ENCODE results near the gene ENOX1. TPM values are rescaled to one million over a fixed set of nuclear protein-coding genes. Genes with fewer than 3 reads are reported as not detected.

The ENOX1 gene
- total RNA-seq, 1 donor from 2014 or later: 2.5 TPM

DNA sequence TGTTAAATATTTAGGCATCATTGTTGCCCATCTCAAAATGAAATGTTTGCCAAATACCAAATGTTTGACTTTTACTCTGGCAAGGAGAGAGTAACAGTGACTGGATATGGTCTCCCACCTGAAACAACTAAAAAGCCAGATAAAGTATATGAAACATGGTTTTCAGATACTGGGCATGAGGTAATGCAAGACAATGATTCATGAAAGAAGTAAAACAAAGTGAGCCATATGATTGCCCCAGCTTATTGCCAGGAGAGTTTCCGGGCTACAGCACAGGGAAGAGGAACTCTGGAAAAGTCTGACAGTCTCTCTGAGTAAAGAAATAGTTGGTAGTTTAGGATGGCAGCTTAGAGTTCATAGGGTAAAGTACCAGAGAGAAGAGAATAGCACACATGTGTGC is 408.8 kb downstream of the ENOX1 start:
- Mint-ChIP-seq H3K4me1 (ENCODE audit: low read depth) (peaks cover 32% of the 10 kb centered on the region), H3K27ac (peak overlapping the region; percentile 76), H3K36me3 (ENCODE audit: insufficient read depth) (peaks cover 4% of the 10 kb centered on the region), H3K27me3 (no peaks in the 10 kb centered on the region), H3K9me3 (ENCODE audit: low read depth) (peaks cover 16% of the 10 kb centered on the region), H3K4me3 (ENCODE audit: low read depth) (no peak overlapping the region)
- no peak for DNase-seq (ENCODE audit: low spot score, unreplicated experiment)
- no peak for TF ChIP-seq CTCF (IDR thresholded peaks at IDR 0.05; ENCODE audit: unreplicated experiment)

GRCh38 chr13:43377149-43377548 is 409.6 kb downstream of the ENOX1 start:
- H3K9me3 Mint-ChIP-seq (ENCODE audit: low read depth): peaks cover 16% of the 10 kb centered on the region
- H3K4me3 Mint-ChIP-seq (ENCODE audit: low read depth): no peak overlapping the region
- no peak for DNase-seq (ENCODE audit: low spot score, unreplicated experiment)
- peak overlapping the region; percentile 62 for H3K27ac Mint-ChIP-seq
- H3K36me3 Mint-ChIP-seq (ENCODE audit: insufficient read depth): peaks cover 4% of the 10 kb centered on the region
- peaks cover 32% of the 10 kb centered on the region for H3K4me1 Mint-ChIP-seq (ENCODE audit: low read depth)
- TF ChIP-seq CTCF (IDR thresholded peaks at IDR 0.05; ENCODE audit: unreplicated experiment): no peak
- no peaks in the 10 kb centered on the region for H3K27me3 Mint-ChIP-seq

DNA sequence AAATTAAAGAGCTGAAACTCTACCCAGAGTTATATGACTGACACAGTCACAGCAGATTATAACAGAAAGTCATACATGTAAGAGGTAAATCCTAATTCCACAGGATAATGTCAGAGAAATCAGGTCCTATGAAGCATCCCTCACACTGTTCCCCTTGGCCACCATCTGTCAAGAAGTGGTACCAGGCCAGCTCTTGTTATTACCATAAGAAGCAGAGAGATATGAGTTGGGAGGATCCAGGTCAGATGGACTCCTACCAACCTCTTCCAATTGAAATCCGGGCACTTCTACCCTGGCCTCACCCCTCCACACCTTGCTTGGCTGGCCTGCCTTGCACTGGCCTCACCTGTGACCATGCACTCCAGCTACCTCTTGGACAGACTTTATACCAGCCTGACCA is 410.2 kb downstream of the ENOX1 start:
- peaks cover 16% of the 10 kb centered on the region for H3K9me3 Mint-ChIP-seq (ENCODE audit: low read depth)
- no peaks in the 10 kb centered on the region for H3K27me3 Mint-ChIP-seq
- H3K4me1 Mint-ChIP-seq (ENCODE audit: low read depth): peaks cover 32% of the 10 kb centered on the region
- H3K36me3 Mint-ChIP-seq (ENCODE audit: insufficient read depth): peaks cover 4% of the 10 kb centered on the region
- no peak for DNase-seq (ENCODE audit: low spot score, unreplicated experiment)
- no peak for TF ChIP-seq CTCF (IDR thresholded peaks at IDR 0.05; ENCODE audit: unreplicated experiment)
- no peak overlapping the region for H3K27ac Mint-ChIP-seq
- no peak overlapping the region for H3K4me3 Mint-ChIP-seq (ENCODE audit: low read depth)

- Mint-ChIP-seq H3K36me3 (ENCODE audit: insufficient read depth) (peaks cover 4% of the 10 kb centered on the region), H3K4me1 (ENCODE audit: low read depth) (peaks cover 32% of the 10 kb centered on the region), H3K9me3 (ENCODE audit: low read depth) (peaks cover 16% of the 10 kb centered on the region), H3K27me3 (no peaks in the 10 kb centered on the region), H3K27ac (no peak overlapping the region), H3K4me3 (ENCODE audit: low read depth) (no peak overlapping the region)
- DNase-seq (ENCODE audit: low spot score, unreplicated experiment): no peak
- no peak for TF ChIP-seq CTCF (IDR thresholded peaks at IDR 0.05; ENCODE audit: unreplicated experiment)
Observed at GRCh38 chr13:43375797-43376465, 410.8 kb downstream of the ENOX1 start.

- Mint-ChIP-seq H3K4me3 (ENCODE audit: low read depth) (no peak overlapping the region), H3K36me3 (ENCODE audit: insufficient read depth) (peaks cover 2% of the 10 kb centered on the region), H3K27me3 (no peaks in the 10 kb centered on the region), H3K9me3 (ENCODE audit: low read depth) (peaks cover 14% of the 10 kb centered on the region), H3K27ac (no peak overlapping the region), H3K4me1 (ENCODE audit: low read depth) (peaks cover 33% of the 10 kb centered on the region)
- no peak for DNase-seq (ENCODE audit: low spot score, unreplicated experiment)
- TF ChIP-seq CTCF (IDR thresholded peaks at IDR 0.05; ENCODE audit: unreplicated experiment): no peak
Observed at GRCh38 chr13:43374621-43375020, 412.2 kb downstream of the ENOX1 start.
